ENCODE measurements around the gene RABAC1. TPM values are rescaled to one million over a fixed set of nuclear protein-coding genes. Genes with fewer than 3 reads are reported as not detected.

Gene RABAC1
- total RNA-seq, 2 experiments from 2014 or later = 96.0 to 102 TPM

DNA sequence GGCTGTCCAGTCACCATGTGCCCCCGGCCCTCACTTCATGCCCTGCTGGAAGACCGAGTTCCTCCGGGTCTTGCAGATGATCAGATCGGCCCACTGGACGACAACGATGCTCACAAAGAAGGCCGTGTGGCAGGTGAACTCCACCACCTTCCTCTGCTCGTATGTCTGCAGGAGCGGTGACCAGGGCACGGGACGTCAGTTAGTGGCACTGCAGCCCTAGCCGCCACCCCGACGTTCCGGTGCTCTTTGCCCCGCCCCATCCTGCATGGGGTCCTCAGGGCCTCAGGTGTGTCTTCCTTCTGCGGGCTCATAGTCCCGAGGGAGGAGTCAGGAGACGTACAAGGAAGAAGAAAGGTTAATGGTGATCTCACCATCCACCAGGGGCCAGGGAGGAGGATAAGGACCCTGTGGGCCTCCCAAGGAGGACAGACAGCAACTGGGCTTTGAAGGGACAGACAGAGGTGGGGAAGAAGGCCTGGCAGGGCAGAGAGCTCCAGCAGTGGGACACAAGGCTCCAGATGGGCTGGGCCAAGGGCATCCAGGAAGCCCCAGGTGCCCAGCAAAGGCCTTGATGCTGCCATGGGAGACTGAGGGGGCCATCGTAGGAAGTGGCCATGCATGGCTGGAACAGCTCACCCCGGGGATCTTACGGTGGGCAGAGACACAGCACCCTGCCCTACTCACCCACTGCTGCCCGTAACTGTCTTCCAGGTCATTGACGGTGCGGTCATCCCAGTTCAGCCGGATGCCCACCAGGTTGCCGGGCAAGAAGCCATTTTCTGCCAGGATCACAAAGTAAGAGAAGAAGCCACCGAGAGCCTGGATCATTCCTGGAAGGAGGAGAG is 9.9 kb upstream of the RABAC1 start:
- H3K27me3 ChIP-seq (ENCODE audit: control insufficient read depth in 1 of 2, insufficient read depth in 2 of 2, low read length in 2 of 2) = no peaks in the 10 kb centered on the region
- POLR2A ChIA-PET = no interaction called here
- Mint-ChIP-seq H3K4me1 (ENCODE audit: low read depth) (no peaks in the 10 kb centered on the region), H3K36me3 (ENCODE audit: low read depth) (no peaks in the 10 kb centered on the region), H3K4me3 (no peak overlapping the region), H3K9me3 (no peaks in the 10 kb centered on the region), H3K27me3 (no peaks in the 10 kb centered on the region), H3K27ac (no peak overlapping the region)
- no peaks in the 10 kb centered on the region for H3K9me3 ChIP-seq (ENCODE audit: control insufficient read depth in 1 of 2, insufficient read depth in 1 of 2, low read length in 2 of 2)
- DNase-seq (no peak), ATAC-seq (ENCODE audit: poor library complexity) (no peak)
- H3K4me3 ChIP-seq (ENCODE audit: low read length) = no peak overlapping the region
- intact Hi-C loops (cut with DNase I, micrococcal nuclease) = no loop called here
- no peak overlapping the region for H3K27ac ChIP-seq (ENCODE audit: low read depth in 1 of 2, low read length in 2 of 2)
- no peaks in the 10 kb centered on the region for H3K4me1 ChIP-seq (ENCODE audit: insufficient read depth, low read length)
- H3K36me3 ChIP-seq (ENCODE audit: insufficient read depth, low read length) = no peaks in the 10 kb centered on the region
- TF ChIP-seq CTCF (IDR thresholded peaks at IDR 0.05) = no peak
- CTCF ChIA-PET = no interaction called here

DNA sequence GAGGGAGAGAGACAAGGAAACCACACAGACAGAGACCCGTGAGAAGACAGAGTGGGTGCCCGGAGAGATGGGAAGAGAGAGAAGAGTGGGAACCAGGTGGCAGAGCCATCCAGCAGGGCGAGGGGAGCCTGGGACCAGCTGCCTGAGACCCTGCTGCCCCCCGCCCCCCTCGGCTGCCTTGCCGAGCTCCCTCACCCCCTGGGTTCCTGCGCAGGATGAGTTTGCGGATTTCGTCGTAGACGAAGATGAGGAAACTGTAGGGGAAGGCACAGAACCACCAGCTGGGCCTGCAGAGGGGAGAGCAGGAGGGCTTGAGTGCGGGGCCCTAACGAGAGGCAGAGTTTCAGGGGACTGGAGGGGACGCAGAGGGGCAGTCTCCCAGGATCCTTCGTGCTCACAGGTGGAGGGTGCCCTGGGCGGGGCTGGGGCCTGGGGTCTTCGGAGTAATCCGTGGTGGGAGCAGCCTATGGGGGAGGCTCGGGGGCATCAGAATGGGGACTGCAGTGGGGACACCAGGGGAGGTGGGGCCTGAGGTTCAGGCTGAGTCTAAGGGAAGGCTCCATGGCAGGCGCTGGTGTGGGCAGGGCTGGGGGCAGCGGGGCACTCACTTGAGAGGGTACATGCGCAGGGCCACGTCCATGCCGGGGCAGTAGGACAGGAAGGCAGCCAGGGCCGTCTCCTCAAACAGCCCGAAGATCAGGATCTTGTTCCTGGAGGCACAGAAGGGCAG is 8.1 kb upstream of the RABAC1 start:
- ATAC-seq (ENCODE audit: poor library complexity) = no peak
- no peaks in the 10 kb centered on the region for H3K9me3 Mint-ChIP-seq
- no peaks in the 10 kb centered on the region for H3K9me3 ChIP-seq (ENCODE audit: control insufficient read depth in 1 of 2, insufficient read depth in 1 of 2, low read length in 2 of 2)
- no peak overlapping the region for H3K27ac ChIP-seq (ENCODE audit: low read depth in 1 of 2, low read length in 2 of 2)
- H3K36me3 ChIP-seq (ENCODE audit: insufficient read depth, low read length) = no peaks in the 10 kb centered on the region
- intact Hi-C loops (cut with DNase I, micrococcal nuclease) = no loop called here
- no peak overlapping the region for H3K4me3 ChIP-seq (ENCODE audit: low read length)
- no peaks in the 10 kb centered on the region for H3K36me3 Mint-ChIP-seq (ENCODE audit: low read depth)
- TF ChIP-seq CTCF (IDR thresholded peaks at IDR 0.05) = no peak
- H3K27me3 ChIP-seq (ENCODE audit: control insufficient read depth in 1 of 2, insufficient read depth in 2 of 2, low read length in 2 of 2) = no peaks in the 10 kb centered on the region
- DNase-seq = no peak
- H3K4me1 ChIP-seq (ENCODE audit: insufficient read depth, low read length) = no peaks in the 10 kb centered on the region
- no peaks in the 10 kb centered on the region for H3K4me1 Mint-ChIP-seq (ENCODE audit: low read depth)
- ChIA-PET CTCF (no interaction called here), POLR2A (no interaction called here)
- no peak overlapping the region for H3K27ac Mint-ChIP-seq
- no peak overlapping the region for H3K4me3 Mint-ChIP-seq
- no peaks in the 10 kb centered on the region for H3K27me3 Mint-ChIP-seq

- Histone ChIP-seq H3K9me3 (ENCODE audit: control insufficient read depth in 1 of 2, insufficient read depth in 1 of 2, low read length in 2 of 2) (no peaks in the 10 kb centered on the region), H3K27me3 (ENCODE audit: control insufficient read depth in 1 of 2, insufficient read depth in 2 of 2, low read length in 2 of 2) (no peaks in the 10 kb centered on the region), H3K4me3 (ENCODE audit: low read length) (no peak overlapping the region), H3K36me3 (ENCODE audit: insufficient read depth, low read length) (no peaks in the 10 kb centered on the region), H3K27ac (ENCODE audit: low read depth in 1 of 2, low read length in 2 of 2) (no peak overlapping the region), H3K4me1 (ENCODE audit: insufficient read depth, low read length) (no peaks in the 10 kb centered on the region)
- ATAC-seq (ENCODE audit: poor library complexity) (no peak), DNase-seq (no peak)
- ChIA-PET POLR2A (no interaction called here), CTCF (no interaction called here)
- no peak overlapping the region for H3K4me3 Mint-ChIP-seq
- no peak for TF ChIP-seq CTCF (IDR thresholded peaks at IDR 0.05)
- H3K27me3 Mint-ChIP-seq = no peaks in the 10 kb centered on the region
- H3K27ac Mint-ChIP-seq = no peak overlapping the region
- H3K36me3 Mint-ChIP-seq (ENCODE audit: low read depth) = no peaks in the 10 kb centered on the region
- intact Hi-C loops (cut with DNase I, micrococcal nuclease) = no loop called here
- no peaks in the 10 kb centered on the region for H3K9me3 Mint-ChIP-seq
- H3K4me1 Mint-ChIP-seq (ENCODE audit: low read depth) = no peaks in the 10 kb centered on the region
Observed at GRCh38 chr19:41965106-41965505, 6.0 kb upstream of the RABAC1 start.
